Sigmoid colon (tissue), 4 donors: ENCODE data around the gene MTMR3.

ENCODE experiments used
- CTCF ChIP-seq, 4 experiments: fragments of 450-650 bp in 3 of 4; fragments of 200-600 bp in 1 of 4; IDR thresholded peaks; one replicate each; pipeline ENCODE4 v1.5.1; 2016 to 2019; ENCODE audit warnings: antibody characterized with exemption in 4 of 4, mild to moderate bottlenecking in 3 of 4, moderate library complexity in 2 of 4
- EP300 ChIP-seq, 4 donors: sonication (generic); formaldehyde crosslinking; IDR thresholded peaks; one replicate each; pipeline ENCODE4 v1.6.1; 2017; ENCODE audit warnings: antibody characterized with exemption in 4 of 4
- POLR2A ChIP-seq, 2 donors: fragments of 450-650 bp; IDR thresholded peaks; one replicate each; pipeline ENCODE4 v1.6.1; 2016; ENCODE audit warnings: antibody characterized with exemption in 2 of 2, mild to moderate bottlenecking in 2 of 2, moderate library complexity in 2 of 2
- POLR2AphosphoS5 ChIP-seq, 4 donors: sonication (generic); formaldehyde crosslinking; IDR thresholded peaks; one replicate each; pipeline ENCODE4 v1.6.1; 2017; ENCODE audit warnings: antibody characterized with exemption in 4 of 4

- TF ChIP-seq POLR2A (IDR thresholded peaks at IDR 0.05) (no peak), EP300 (IDR thresholded peaks at IDR 0.05) (no peak), POLR2AphosphoS5 (IDR thresholded peaks at IDR 0.05) (no peak), CTCF (IDR thresholded peaks at IDR 0.05) (no peak)
These were observed 55.1 kb downstream of the MTMR3 start for GRCh38 chr22:29937940-29938693.
